ENCODE data around the gene DPF3. TPM values are rescaled to one million over a fixed set of nuclear protein-coding genes. Genes with fewer than 3 reads are reported as not detected.
A peak's percentile ranks its signal among the peaks of the same experiment; 100 is the strongest.

Gene DPF3
- total RNA-seq, 6 experiments from 2014 or later: 1.2 to 5.7 (median 2.9) TPM

GRCh38 chr14:72701605-72702004 lies 192.3 kb downstream of the DPF3 start:
- H3K4me3 ChIP-seq: no peak overlapping the region
- intact Hi-C loops (cut with DNase I): loop anchor here in 1 of 2 donors (5.0 kb wide), 1 partner anchor 209 kb away; no protein-coding TSS in a partner anchor
- 57% methylated on average over 1 of the region's 7 CpGs for WGBS (ENCODE audit: insufficient coverage, low coverage, low lambda C conversion rate, missing lambda C conversion rate)

GRCh38 chr14:72701237-72701565 lies 192.7 kb downstream of the DPF3 start:
- Histone ChIP-seq H3K4me1 (no peaks in the 10 kb centered on the region), H3K27ac (no peak overlapping the region), H3K27me3 (no peaks in the 10 kb centered on the region), H3K4me3 (no peak overlapping the region), H3K36me3 (no peaks in the 10 kb centered on the region), H3K9me3 (no peaks in the 10 kb centered on the region)
- ATAC-seq (no peak), DNase-seq (no peak)
- TF ChIP-seq POLR2A (IDR thresholded peaks at IDR 0.05) (no peak), CTCF (IDR thresholded peaks at IDR 0.05) (no peak)
- intact Hi-C loops (cut with DNase I): loop anchor here in 1 of 2 donors (5.0 kb wide), 1 partner anchor 209 kb away; no protein-coding TSS in a partner anchor
- 100% methylated on average over 2 of the region's 7 CpGs for WGBS (ENCODE audit: insufficient coverage, low coverage, low lambda C conversion rate, missing lambda C conversion rate)

More at GRCh38 chr14:72701605-72702004, 192.3 kb downstream of the DPF3 start:
- H3K4me1 ChIP-seq: no peaks in the 10 kb centered on the region
- no peaks in the 10 kb centered on the region for H3K9me3 ChIP-seq
- DNase-seq (no peak), ATAC-seq (peak in 2 of 4 donors; percentile 12 to 22)
- TF ChIP-seq POLR2A (IDR thresholded peaks at IDR 0.05) (no peak), CTCF (IDR thresholded peaks at IDR 0.05) (no peak)
- no peaks in the 10 kb centered on the region for H3K36me3 ChIP-seq
- H3K27me3 ChIP-seq: no peaks in the 10 kb centered on the region
- no peak overlapping the region for H3K27ac ChIP-seq

GRCh38 chr14:72700338-72701236 lies 193.3 kb downstream of the DPF3 start:
- Histone ChIP-seq H3K9me3 (no peaks in the 10 kb centered on the region), H3K27ac (no peak overlapping the region), H3K36me3 (no peaks in the 10 kb centered on the region), H3K4me3 (no peak overlapping the region), H3K27me3 (no peaks in the 10 kb centered on the region), H3K4me1 (no peaks in the 10 kb centered on the region)
- ATAC-seq (no peak), DNase-seq (no peak)
- intact Hi-C loops (cut with DNase I): loop anchor here in 1 of 2 donors (5.0 kb wide), 1 partner anchor 208 kb away; no protein-coding TSS in a partner anchor
- no peak for TF ChIP-seq CTCF (IDR thresholded peaks at IDR 0.05)
- TF ChIP-seq POLR2A (IDR thresholded peaks at IDR 0.05): no peak
- 89% methylated on average over 8 of the region's 12 CpGs for WGBS (ENCODE audit: insufficient coverage, low coverage, low lambda C conversion rate, missing lambda C conversion rate)

GRCh38 chr14:72699852-72700257 lies 194.0 kb downstream of the DPF3 start:
- intact Hi-C loops (cut with DNase I): loop anchor here in 1 of 2 donors (5.0 kb wide), 1 partner anchor 208 kb away; no protein-coding TSS in a partner anchor
- H3K36me3 ChIP-seq: no peaks in the 10 kb centered on the region
- ATAC-seq: peak; percentile 36 to 70 (median 54)
- H3K27ac ChIP-seq: no peak overlapping the region
- 31% methylated on average over 3 of the region's 3 CpGs for WGBS (ENCODE audit: insufficient coverage, low coverage, low lambda C conversion rate, missing lambda C conversion rate)
- no peak for DNase-seq
- H3K4me3 ChIP-seq: no peak overlapping the region
- no peaks in the 10 kb centered on the region for H3K9me3 ChIP-seq
- H3K4me1 ChIP-seq: no peaks in the 10 kb centered on the region
- H3K27me3 ChIP-seq: no peaks in the 10 kb centered on the region
- TF ChIP-seq POLR2A (IDR thresholded peaks at IDR 0.05): no peak
- no peak for TF ChIP-seq CTCF (IDR thresholded peaks at IDR 0.05)

All from right lobe of liver (tissue), 6 donors.